Right lobe of liver (tissue), 4 donors: ENCODE results near the gene ZNF791.

Experiments
- POLR2A ChIP-seq: fragments of 450-650 bp; IDR thresholded peaks from one replicate; pipeline ENCODE4 v1.6.1; 2017; ENCODE audit warnings: antibody characterized with exemption, mild to moderate bottlenecking
- TF ChIP-seq, protein P1 (sequence below), 4 donors: fragments of 200-600 bp in 3 of 4; fragments of 450-650 bp in 1 of 4; IDR thresholded peaks; one replicate each; pipeline versions ENCODE4 v1.5.1 to v1.8.0; 2016 to 2022; ENCODE audit warnings: antibody characterized with exemption in 4 of 4, mild to moderate bottlenecking in 2 of 4
- donor health status: DM: no; HTN: no; CAD: no.
- donor health status: DM: no; HTN: no; CAD: no.
- donor health status: DM: no; HTN: yes; CAD: no.

DNA sequence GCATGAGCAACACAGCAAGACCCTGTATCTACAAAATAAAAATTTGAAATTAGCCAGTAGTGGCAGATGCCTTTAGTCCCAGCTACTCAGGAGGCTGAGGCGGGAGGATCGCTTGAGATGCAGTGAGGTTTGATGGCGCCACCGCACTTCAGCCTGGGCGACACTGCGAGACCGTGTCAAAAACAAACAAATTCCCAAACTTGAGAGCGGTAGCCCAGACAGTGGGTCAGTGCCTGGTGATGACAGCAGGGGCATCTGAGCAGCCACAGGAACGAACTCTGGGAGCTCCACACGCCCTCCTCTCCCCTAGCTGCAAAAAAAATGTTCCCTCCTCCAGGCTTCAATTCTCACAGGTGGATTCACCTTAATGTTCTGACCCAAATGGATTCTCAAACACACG lies 14.2 kb upstream of the ZNF791 start:
- TF ChIP-seq, protein P1, sequence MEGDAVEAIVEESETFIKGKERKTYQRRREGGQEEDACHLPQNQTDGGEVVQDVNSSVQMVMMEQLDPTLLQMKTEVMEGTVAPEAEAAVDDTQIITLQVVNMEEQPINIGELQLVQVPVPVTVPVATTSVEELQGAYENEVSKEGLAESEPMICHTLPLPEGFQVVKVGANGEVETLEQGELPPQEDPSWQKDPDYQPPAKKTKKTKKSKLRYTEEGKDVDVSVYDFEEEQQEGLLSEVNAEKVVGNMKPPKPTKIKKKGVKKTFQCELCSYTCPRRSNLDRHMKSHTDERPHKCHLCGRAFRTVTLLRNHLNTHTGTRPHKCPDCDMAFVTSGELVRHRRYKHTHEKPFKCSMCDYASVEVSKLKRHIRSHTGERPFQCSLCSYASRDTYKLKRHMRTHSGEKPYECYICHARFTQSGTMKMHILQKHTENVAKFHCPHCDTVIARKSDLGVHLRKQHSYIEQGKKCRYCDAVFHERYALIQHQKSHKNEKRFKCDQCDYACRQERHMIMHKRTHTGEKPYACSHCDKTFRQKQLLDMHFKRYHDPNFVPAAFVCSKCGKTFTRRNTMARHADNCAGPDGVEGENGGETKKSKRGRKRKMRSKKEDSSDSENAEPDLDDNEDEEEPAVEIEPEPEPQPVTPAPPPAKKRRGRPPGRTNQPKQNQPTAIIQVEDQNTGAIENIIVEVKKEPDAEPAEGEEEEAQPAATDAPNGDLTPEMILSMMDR (IDR thresholded peaks at IDR 0.05), result no peak
- TF ChIP-seq POLR2A, result no peak
